Gastroesophageal sphincter (tissue), 4 donors: ENCODE data around the gene FBXL17. TPM values are rescaled to one million over a fixed set of nuclear protein-coding genes. Genes with fewer than 3 reads are reported as not detected.

Experiments
- ATAC-seq: fragments of 150-250 bp; one replicate; pipeline ENCODE4 v1.9.1; 2016; ENCODE audit warnings: mild to moderate bottlenecking, moderate library complexity
- H3K27ac ChIP-seq, 4 donors: fragments of 200-600 bp; sonication (generic) in 3 of 4; 1 replicate in 3 of 4; 2 replicates in 1 of 4; pipeline ENCODE4 v1.5.1; 2016 to 2019
- H3K27me3 ChIP-seq: fragments of 200-600 bp; sonication (generic); one replicate; pipeline ENCODE4 v1.5.1; 2019
- H3K36me3 ChIP-seq, 2 donors: fragments of 200-600 bp; sonication (generic); one replicate each; pipeline ENCODE4 v1.5.1; 2019; ENCODE audit warnings: control low read depth in 1 of 2
- H3K4me1 ChIP-seq, 3 donors: fragments of 200-600 bp; sonication (generic); 1 replicate in 2 of 3; 2 replicates in 1 of 3; pipeline ENCODE4 v1.5.1; 2016 to 2019; ENCODE audit warnings: control low read depth in 2 of 3
- H3K4me3 ChIP-seq, 2 donors: fragments of 200-600 bp; sonication (generic); one replicate each; pipeline ENCODE4 v1.5.1; 2019; ENCODE audit warnings: mild to moderate bottlenecking in 1 of 2, moderate library complexity in 1 of 2
- H3K9me3 ChIP-seq, 3 donors: fragments of 200-600 bp; sonication (generic); one replicate each; pipeline ENCODE4 v1.5.1; 2017 to 2019; ENCODE audit warnings: control low read depth in 2 of 3
- CTCF ChIP-seq, 4 experiments: fragments of 200-600 bp in 2 of 4; fragments of 450-650 bp in 2 of 4; sonication (generic) in 1 of 4; IDR thresholded peaks; one replicate each; pipeline ENCODE4 v1.5.1; 2017 to 2019; ENCODE audit warnings: antibody characterized with exemption in 4 of 4, mild to moderate bottlenecking in 2 of 4, moderate library complexity in 2 of 4
- EP300 ChIP-seq: sonication (generic); formaldehyde crosslinking; IDR thresholded peaks from one replicate; pipeline ENCODE4 v1.6.1; 2017; ENCODE audit warnings: antibody characterized with exemption, mild to moderate bottlenecking
- POLR2A ChIP-seq, 2 donors: fragments of 450-650 bp; IDR thresholded peaks; one replicate each; pipeline ENCODE4 v1.6.1; 2017; ENCODE audit warnings: antibody characterized with exemption in 2 of 2, mild to moderate bottlenecking in 2 of 2, moderate library complexity in 1 of 2
- POLR2AphosphoS5 ChIP-seq: sonication (generic); formaldehyde crosslinking; IDR thresholded peaks from one replicate; pipeline ENCODE4 v1.6.1; 2017; ENCODE audit warnings: antibody characterized with exemption
- WGBS, 2 donors: methylation state at CpG; one replicate each; pipeline ENCODE4 v1.1.5; 2018; ENCODE audit warnings: low coverage in 1 of 2; 5-methylcytosine and 5-hydroxymethylcytosine counted together
- total RNA-seq, 4 donors: library from RNA; depleted of rRNA; stranded (reverse); fragments of >200 nt; gene quantifications; one replicate each; pipeline ENCODE4 v1.1.0, GENCODE V29; 2016

FBXL17 gene
- total RNA-seq, 4 donors from 2014 or later, result 15.3 to 25.5 (median 21.7) TPM

GRCh38 chr5:107949688-107950341 is 432.1 kb downstream of the FBXL17 start:
- 85 to 92% methylated on average over 6 of the region's 6 CpGs for WGBS, 2 donors
- Histone ChIP-seq H3K27ac (no peak overlapping the region), H3K9me3 (no peaks in the 10 kb centered on the region), H3K27me3 (no peaks in the 10 kb centered on the region), H3K36me3 (no peaks in the 10 kb centered on the region), H3K4me1 (no peaks in the 10 kb centered on the region), H3K4me3 (no peak overlapping the region)
- ATAC-seq, result no peak
- no peak for TF ChIP-seq CTCF (IDR thresholded peaks at IDR 0.05)
- no peak for TF ChIP-seq POLR2A (IDR thresholded peaks at IDR 0.05)
- no peak for TF ChIP-seq POLR2AphosphoS5
- TF ChIP-seq EP300, result no peak

- Histone ChIP-seq H3K27me3 (no peaks in the 10 kb centered on the region), H3K4me1 (no peaks in the 10 kb centered on the region), H3K9me3 (no peaks in the 10 kb centered on the region), H3K4me3 (no peak overlapping the region), H3K36me3 (no peaks in the 10 kb centered on the region), H3K27ac (no peak overlapping the region)
- no peak for ATAC-seq
- TF ChIP-seq CTCF (IDR thresholded peaks at IDR 0.05) (no peak), POLR2AphosphoS5 (no peak), POLR2A (IDR thresholded peaks at IDR 0.05) (no peak), EP300 (no peak)
- WGBS, 2 donors, result 80% methylated on average over 1 of the region's 1 CpG; no CpG with 5 or more reads in 1 of the 2 donors
Measured at GRCh38 chr5:107948377-107948776, 433.5 kb downstream of the FBXL17 start.

- H3K4me1 ChIP-seq, result no peaks in the 10 kb centered on the region
- H3K27ac ChIP-seq, result no peak overlapping the region
- no peak for ATAC-seq
- H3K9me3 ChIP-seq, result no peaks in the 10 kb centered on the region
- no peaks in the 10 kb centered on the region for H3K36me3 ChIP-seq
- WGBS, 2 donors, result 86 to 100% methylated on average over 2 of the region's 2 CpGs
- no peaks in the 10 kb centered on the region for H3K27me3 ChIP-seq
- H3K4me3 ChIP-seq, result no peak overlapping the region
- TF ChIP-seq CTCF (IDR thresholded peaks at IDR 0.05), result no peak
- no peak for TF ChIP-seq POLR2AphosphoS5
- no peak for TF ChIP-seq EP300
- TF ChIP-seq POLR2A (IDR thresholded peaks at IDR 0.05), result no peak
Measured at GRCh38 chr5:107945061-107945460, 436.8 kb downstream of the FBXL17 start.

- Histone ChIP-seq H3K27ac (no peak overlapping the region), H3K4me3 (no peak overlapping the region), H3K4me1 (no peaks in the 10 kb centered on the region), H3K27me3 (no peaks in the 10 kb centered on the region), H3K36me3 (no peaks in the 10 kb centered on the region), H3K9me3 (no peaks in the 10 kb centered on the region)
- no peak for TF ChIP-seq POLR2AphosphoS5
- TF ChIP-seq EP300, result no peak
- TF ChIP-seq POLR2A (IDR thresholded peaks at IDR 0.05), result no peak
- no peak for ATAC-seq
Measured at GRCh38 chr5:107943923-107944322, 438.0 kb downstream of the FBXL17 start.

GRCh38 chr5:107941036-107941435 is 440.9 kb downstream of the FBXL17 start:
- TF ChIP-seq POLR2AphosphoS5 (no peak), EP300 (no peak), CTCF (IDR thresholded peaks at IDR 0.05) (no peak), POLR2A (IDR thresholded peaks at IDR 0.05) (no peak)
- Histone ChIP-seq H3K9me3 (no peaks in the 10 kb centered on the region), H3K27me3 (no peaks in the 10 kb centered on the region), H3K27ac (no peak overlapping the region), H3K4me3 (no peak overlapping the region), H3K4me1 (no peaks in the 10 kb centered on the region), H3K36me3 (no peaks in the 10 kb centered on the region)
- 68 to 75% methylated on average over 2 of the region's 2 CpGs for WGBS, 2 donors
- no peak for ATAC-seq
